Peyer's patch (tissue), 4 donors: Measurements from ENCODE around the gene HS6ST2. TPM values are rescaled to one million over a fixed set of nuclear protein-coding genes. Genes with fewer than 3 reads are reported as not detected.

Experiments
- DNase-seq, 3 donors: peaks; one replicate each; pipeline ENCODE4 v3.0.0-alpha.2; 2017 to 2019
- H3K27ac ChIP-seq, 4 donors: fragments of 200-600 bp; sonication (generic); one replicate each; pipeline ENCODE4 v1.5.1; 2016 to 2019
- H3K27me3 ChIP-seq, 2 donors: fragments of 200-600 bp; sonication (generic); one replicate each; pipeline ENCODE4 v1.5.1; 2019
- H3K36me3 ChIP-seq, 3 donors: fragments of 200-600 bp; sonication (generic); one replicate each; pipeline ENCODE4 v1.5.1; 2016 to 2019
- H3K4me1 ChIP-seq, 4 donors: fragments of 200-600 bp; sonication (generic); one replicate each; pipeline ENCODE4 v1.5.1; 2016 to 2019
- H3K4me3 ChIP-seq, 4 donors: fragments of 200-600 bp; sonication (generic); 1 replicate in 3 of 4; 2 replicates in 1 of 4; pipeline ENCODE4 v1.5.1; 2016 to 2019; ENCODE audit warnings: mild to moderate bottlenecking in 1 of 4
- H3K9me3 ChIP-seq, 4 donors: fragments of 200-600 bp; sonication (generic); one replicate each; pipeline ENCODE4 v1.5.1; 2016 to 2019; ENCODE audit warnings: mild to moderate bottlenecking in 1 of 4
- POLR2A ChIP-seq, 2 donors: fragments of 450-650 bp; IDR thresholded peaks; one replicate each; pipeline ENCODE4 v1.5.1; 2017; ENCODE audit warnings: antibody characterized with exemption in 2 of 2, mild to moderate bottlenecking in 2 of 2, moderate library complexity in 2 of 2
- total RNA-seq, 4 donors: library from RNA; depleted of rRNA; stranded (reverse); fragments of >200 nt; gene quantifications; one replicate each; pipeline ENCODE4 v1.1.0, GENCODE V29; 2016
- TF ChIP-seq, protein P1 (sequence below), 6 experiments: fragments of 450-650 bp in 4 of 6; fragments of 200-600 bp in 2 of 6; sonication (generic) in 1 of 6; IDR thresholded peaks; one replicate each; pipeline ENCODE4 v1.5.1; 2017 to 2019; ENCODE audit warnings: antibody characterized with exemption in 6 of 6, mild to moderate bottlenecking in 3 of 6, moderate library complexity in 1 of 6

The HS6ST2 gene
- total RNA-seq, result not detected

DNA sequence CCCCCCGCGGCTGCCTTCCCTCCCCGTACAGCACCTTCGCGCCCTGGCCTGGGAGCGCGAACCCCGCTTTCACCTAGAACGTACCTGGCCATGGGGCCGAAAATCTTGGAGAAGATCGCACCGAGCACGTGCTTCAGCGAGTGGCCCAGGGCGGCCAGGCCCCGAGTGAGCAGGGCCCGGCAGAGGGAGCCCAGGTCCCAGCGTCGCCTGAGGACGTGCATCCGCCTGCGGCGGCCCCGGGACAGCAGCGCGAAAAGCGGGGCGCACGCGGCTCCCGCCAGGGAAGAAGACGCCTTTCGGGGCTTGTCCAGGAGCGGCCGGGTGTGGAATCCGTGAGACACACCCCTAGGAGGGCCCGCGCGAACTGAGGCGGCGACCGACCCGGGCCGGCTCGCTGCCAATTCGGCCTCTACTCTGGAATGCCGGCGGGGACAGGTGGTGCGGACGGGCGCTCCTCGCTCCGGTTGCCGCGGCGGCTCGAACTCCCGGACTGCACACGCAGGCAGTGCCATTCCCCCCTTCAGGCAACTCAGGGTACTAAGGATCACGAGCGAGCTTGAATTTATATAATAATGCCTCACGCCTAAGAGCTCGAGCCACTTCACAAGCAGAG, at the start of gene HS6ST2:
Gene HS6ST2 (minus strand): TSS at position 539 of the 613 bp plus-strand sequence.
- H3K9me3 ChIP-seq, result no peaks in the 10 kb centered on the region
- peak within 1 kb of the TSS in 3 of 4 donors; percentile 32 to 45 (median 44) for H3K4me3 ChIP-seq
- no peak for TF ChIP-seq POLR2A (IDR thresholded peaks at IDR 0.05)
- TF ChIP-seq, protein P1, sequence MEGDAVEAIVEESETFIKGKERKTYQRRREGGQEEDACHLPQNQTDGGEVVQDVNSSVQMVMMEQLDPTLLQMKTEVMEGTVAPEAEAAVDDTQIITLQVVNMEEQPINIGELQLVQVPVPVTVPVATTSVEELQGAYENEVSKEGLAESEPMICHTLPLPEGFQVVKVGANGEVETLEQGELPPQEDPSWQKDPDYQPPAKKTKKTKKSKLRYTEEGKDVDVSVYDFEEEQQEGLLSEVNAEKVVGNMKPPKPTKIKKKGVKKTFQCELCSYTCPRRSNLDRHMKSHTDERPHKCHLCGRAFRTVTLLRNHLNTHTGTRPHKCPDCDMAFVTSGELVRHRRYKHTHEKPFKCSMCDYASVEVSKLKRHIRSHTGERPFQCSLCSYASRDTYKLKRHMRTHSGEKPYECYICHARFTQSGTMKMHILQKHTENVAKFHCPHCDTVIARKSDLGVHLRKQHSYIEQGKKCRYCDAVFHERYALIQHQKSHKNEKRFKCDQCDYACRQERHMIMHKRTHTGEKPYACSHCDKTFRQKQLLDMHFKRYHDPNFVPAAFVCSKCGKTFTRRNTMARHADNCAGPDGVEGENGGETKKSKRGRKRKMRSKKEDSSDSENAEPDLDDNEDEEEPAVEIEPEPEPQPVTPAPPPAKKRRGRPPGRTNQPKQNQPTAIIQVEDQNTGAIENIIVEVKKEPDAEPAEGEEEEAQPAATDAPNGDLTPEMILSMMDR (IDR thresholded peaks at IDR 0.05), result no peak
- no peaks in the 10 kb centered on the region for H3K4me1 ChIP-seq
- DNase-seq, result no peak
- no peaks in the 10 kb centered on the region for H3K36me3 ChIP-seq
- H3K27ac ChIP-seq, result no peak within 1 kb of the TSS
- H3K27me3 ChIP-seq, result no peaks in the 10 kb centered on the region

DNA sequence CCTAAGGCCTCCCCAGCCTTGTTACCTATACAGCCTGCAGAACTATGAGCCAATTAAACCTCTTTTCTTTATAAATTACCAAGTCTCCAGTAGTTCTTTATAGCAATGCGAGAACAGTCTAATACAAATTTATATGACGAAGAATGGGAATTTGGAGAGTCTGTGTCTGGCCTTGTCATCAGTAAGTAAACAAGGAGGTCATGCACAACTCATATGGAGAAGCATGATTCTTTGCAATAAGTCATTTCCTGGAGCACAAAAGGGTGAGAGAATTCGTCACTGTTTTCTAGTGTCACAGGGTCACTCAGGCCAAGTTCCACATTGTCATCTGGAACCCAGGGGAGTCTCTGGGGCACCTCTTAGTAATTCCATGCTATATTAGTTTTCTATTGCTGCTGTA, 49.0 kb upstream of the HS6ST2 start:
- no peak for DNase-seq
- Histone ChIP-seq H3K27me3 (no peaks in the 10 kb centered on the region), H3K36me3 (no peaks in the 10 kb centered on the region), H3K4me3 (no peak overlapping the region), H3K4me1 (no peaks in the 10 kb centered on the region), H3K27ac (no peak overlapping the region), H3K9me3 (no peaks in the 10 kb centered on the region)
- no peak for TF ChIP-seq POLR2A (IDR thresholded peaks at IDR 0.05)
- TF ChIP-seq, protein P1 (IDR thresholded peaks at IDR 0.05), result no peak

DNA sequence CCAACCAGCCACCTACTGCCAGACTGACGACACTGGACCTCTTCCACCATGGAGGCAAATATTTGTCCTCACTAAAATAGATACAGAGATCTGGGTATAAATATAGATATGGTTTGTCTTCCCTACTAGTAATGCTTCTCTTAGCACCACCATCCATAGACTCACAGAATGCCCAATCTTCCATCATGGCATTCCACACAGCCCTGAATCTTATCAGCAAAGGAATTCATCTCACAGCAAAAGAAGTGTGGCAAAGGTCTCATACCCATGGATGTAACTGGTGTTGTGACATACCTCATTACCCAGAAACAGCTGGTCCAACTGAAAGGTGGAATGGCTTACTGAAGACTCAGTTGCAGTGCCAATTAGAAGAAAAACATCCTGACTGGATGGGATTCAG, 47.2 kb upstream of the HS6ST2 start:
- DNase-seq, result no peak
- Histone ChIP-seq H3K27me3 (no peaks in the 10 kb centered on the region), H3K36me3 (no peaks in the 10 kb centered on the region), H3K4me1 (no peaks in the 10 kb centered on the region), H3K9me3 (no peaks in the 10 kb centered on the region), H3K27ac (no peak overlapping the region), H3K4me3 (no peak overlapping the region)
- TF ChIP-seq, protein P1 (IDR thresholded peaks at IDR 0.05), result no peak
- no peak for TF ChIP-seq POLR2A (IDR thresholded peaks at IDR 0.05)

DNA sequence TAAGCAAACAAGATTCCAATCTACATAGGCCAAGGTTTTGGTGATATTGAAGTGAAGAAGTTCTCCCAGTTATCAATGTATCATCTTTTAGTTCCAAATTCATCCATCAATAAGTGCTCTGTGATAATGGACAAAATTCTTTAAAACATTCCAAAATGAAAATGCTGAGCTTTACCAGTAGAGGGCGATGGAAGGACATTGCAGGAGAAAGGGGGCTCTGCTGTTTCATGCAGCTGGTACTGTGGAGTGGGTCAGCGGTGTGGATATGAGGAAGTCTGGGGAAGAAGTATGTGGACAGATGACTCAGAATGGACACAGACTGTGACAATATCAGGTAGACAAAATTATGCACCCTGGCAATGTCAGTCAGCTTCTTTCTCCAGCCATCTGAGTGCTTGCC, 46.6 kb upstream of the HS6ST2 start:
- TF ChIP-seq POLR2A (IDR thresholded peaks at IDR 0.05), result no peak
- TF ChIP-seq, protein P1 (IDR thresholded peaks at IDR 0.05), result peak in 4 of 6 experiments; percentile 16 to 32 (median 28)
- DNase-seq, result no peak

DNA sequence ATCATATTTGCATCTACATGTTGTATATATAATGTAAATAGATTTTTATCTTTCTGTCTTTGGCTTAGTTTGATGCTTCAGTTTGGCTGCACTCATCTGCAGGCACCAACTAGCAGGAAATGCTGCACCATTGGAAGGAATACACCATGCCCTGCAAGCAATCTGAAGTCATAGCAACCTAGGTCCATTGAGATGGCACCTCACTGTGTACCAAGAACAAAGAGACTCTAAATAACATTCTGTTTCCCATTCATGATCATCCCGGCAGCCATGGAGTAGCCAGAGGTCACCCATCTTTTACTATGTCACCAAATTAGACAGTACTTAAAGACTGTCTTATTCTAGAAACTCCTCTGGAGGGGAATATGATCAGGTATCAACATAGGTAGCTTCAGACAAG, 40.8 kb upstream of the HS6ST2 start:
- H3K36me3 ChIP-seq, result no peaks in the 10 kb centered on the region
- H3K9me3 ChIP-seq, result no peaks in the 10 kb centered on the region
- no peaks in the 10 kb centered on the region for H3K4me1 ChIP-seq
- H3K27me3 ChIP-seq, result no peaks in the 10 kb centered on the region
- no peak overlapping the region for H3K27ac ChIP-seq
- H3K4me3 ChIP-seq, result no peak overlapping the region
- TF ChIP-seq, protein P1 (IDR thresholded peaks at IDR 0.05), result no peak
- DNase-seq, result no peak

More for the DNA sequence above, 46.6 kb upstream of the HS6ST2 start:
- Histone ChIP-seq H3K4me3 (no peak overlapping the region), H3K9me3 (no peaks in the 10 kb centered on the region), H3K27ac (no peak overlapping the region), H3K4me1 (no peaks in the 10 kb centered on the region), H3K36me3 (no peaks in the 10 kb centered on the region), H3K27me3 (no peaks in the 10 kb centered on the region)

DNA sequence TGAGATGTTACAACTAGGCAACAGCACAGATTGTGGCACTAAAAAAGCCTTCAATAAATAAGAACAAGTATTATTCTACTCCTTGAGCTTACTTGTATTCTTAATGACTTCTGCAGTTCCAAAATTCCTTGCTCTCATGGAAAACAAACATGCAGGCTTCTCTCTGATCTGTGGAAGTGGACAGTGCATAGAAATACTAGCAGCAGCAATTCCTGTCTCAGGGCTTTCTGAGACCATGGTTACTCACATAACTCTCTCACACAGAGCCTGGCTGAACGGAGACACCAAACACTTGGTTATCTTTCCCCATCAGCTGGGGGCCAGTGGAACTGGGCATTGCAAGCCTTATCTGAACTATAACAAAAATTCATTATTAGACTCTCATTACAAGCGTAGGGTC, 32.4 kb upstream of the HS6ST2 start:
- no peaks in the 10 kb centered on the region for H3K27me3 ChIP-seq
- H3K9me3 ChIP-seq, result no peaks in the 10 kb centered on the region
- no peak for TF ChIP-seq POLR2A (IDR thresholded peaks at IDR 0.05)
- TF ChIP-seq, protein P1 (IDR thresholded peaks at IDR 0.05), result no peak
- no peak for DNase-seq
- no peak overlapping the region for H3K27ac ChIP-seq
- no peaks in the 10 kb centered on the region for H3K4me1 ChIP-seq
- no peaks in the 10 kb centered on the region for H3K36me3 ChIP-seq
- H3K4me3 ChIP-seq, result no peak overlapping the region
